HG03108 (cell line): Measurements from ENCODE around the gene RPL22.

ENCODE experiments used
- ATAC-seq: cut with Tn5 transposase; IDR thresholded peaks from one replicate; pipeline ENCODE4 v1.9.1; 2021; ENCODE audit warnings: moderate library complexity; ENCODE audit not compliant: unreplicated experiment

RPL22 gene

GRCh38 chr1:6157132-6157527 is 42.3 kb downstream of the RPL22 start:
- ATAC-seq, result no peak

- ATAC-seq, result no peak
Observed at GRCh38 chr1:6154525-6155319, 44.7 kb downstream of the RPL22 start.

- no peak for ATAC-seq
Observed at GRCh38 chr1:6152882-6153281, 46.5 kb downstream of the RPL22 start.

GRCh38 chr1:6152181-6152580 is 47.2 kb downstream of the RPL22 start:
- ATAC-seq, result no peak

GRCh38 chr1:6151291-6151822 is 48.0 kb downstream of the RPL22 start:
- no peak for ATAC-seq

GRCh38 chr1:6150006-6150938 is 49.1 kb downstream of the RPL22 start:
- no peak for ATAC-seq

- ATAC-seq, result no peak
Observed at GRCh38 chr1:6149597-6149996, 49.8 kb downstream of the RPL22 start.

GRCh38 chr1:6148497-6149241 is 50.7 kb downstream of the RPL22 start:
- ATAC-seq, result no peak

- no peak for ATAC-seq
Observed at GRCh38 chr1:6145864-6146410, 53.5 kb downstream of the RPL22 start.

GRCh38 chr1:6145396-6145750 is 54.0 kb downstream of the RPL22 start:
- no peak for ATAC-seq

GRCh38 chr1:6144647-6145395 is 54.6 kb downstream of the RPL22 start:
- ATAC-seq, result no peak

GRCh38 chr1:6144175-6144574 is 55.2 kb downstream of the RPL22 start:
- no peak for ATAC-seq

- no peak for ATAC-seq
Observed at GRCh38 chr1:6143395-6143794, 56.0 kb downstream of the RPL22 start.

- ATAC-seq, result no peak
Observed at GRCh38 chr1:6142734-6143133, 56.7 kb downstream of the RPL22 start.

- ATAC-seq, result no peak
Observed at GRCh38 chr1:6142036-6142621, 57.3 kb downstream of the RPL22 start.

GRCh38 chr1:6141592-6141991 is 57.8 kb downstream of the RPL22 start:
- ATAC-seq, result no peak

GRCh38 chr1:6140413-6140812 is 59.0 kb downstream of the RPL22 start:
- no peak for ATAC-seq

- ATAC-seq, result no peak
Observed at GRCh38 chr1:6137758-6138157, 61.6 kb downstream of the RPL22 start.

- no peak for ATAC-seq
Observed at GRCh38 chr1:6136516-6137220, 62.7 kb downstream of the RPL22 start.
